Endodermal cell (in vitro differentiated cells): ENCODE results near the gene TUBB2A. TPM values are rescaled to one million over a fixed set of nuclear protein-coding genes. Genes with fewer than 3 reads are reported as not detected.
"Not testable (repeated sequence)": the region's sequence is repeated elsewhere in the genome, so short reads cannot be mapped to it uniquely, and the experiment has no call there.

Experiments
- DNase-seq: peaks from one replicate; pipeline ENCODE4 v3.0.0-alpha.2; 2017
- H3K27ac ChIP-seq: 2 replicates; pipeline ENCODE4 v1.5.1; 2013; ENCODE audit warnings: mild to moderate bottlenecking, low read depth, low read length, moderate library complexity
- H3K27me3 ChIP-seq: 2 replicates; pipeline ENCODE4 v1.6.1; 2013; ENCODE audit warnings: mild to moderate bottlenecking, low read length, moderate library complexity; ENCODE audit not compliant: insufficient read depth, control insufficient read depth, poor library complexity, severe bottlenecking
- H3K36me3 ChIP-seq: 2 replicates; pipeline ENCODE4 v1.7.0; 2013; ENCODE audit warnings: mild to moderate bottlenecking, low read length, moderate library complexity; ENCODE audit not compliant: control insufficient read depth, insufficient read depth
- H3K4me1 ChIP-seq: one replicate; pipeline ENCODE4 v1.7.0; 2013; ENCODE audit warnings: low read length; ENCODE audit not compliant: control insufficient read depth, insufficient read depth
- H3K4me3 ChIP-seq: 2 replicates; pipeline ENCODE4 v1.5.1; 2013; ENCODE audit warnings: mild to moderate bottlenecking, low read length, moderate library complexity
- H3K9ac ChIP-seq: 2 replicates; pipeline ENCODE4 v1.6.1; 2013; ENCODE audit warnings: mild to moderate bottlenecking, low read length, moderate library complexity; ENCODE audit not compliant: poor library complexity, severe bottlenecking; ENCODE audit errors: extremely low read depth
- H3K9me3 ChIP-seq: 2 replicates; pipeline ENCODE4 v1.6.1; 2013; ENCODE audit warnings: mild to moderate bottlenecking, low read length, moderate library complexity; ENCODE audit not compliant: control insufficient read depth
- H3K27ac Mint-ChIP-seq: 2 replicates; pipeline ENCODE4 v1.8.0; 2020; ENCODE audit warnings: mixed read lengths
- H3K27me3 Mint-ChIP-seq: 2 replicates; pipeline ENCODE4 v1.8.0; 2021; ENCODE audit warnings: mild to moderate bottlenecking, mixed read lengths; ENCODE audit not compliant: insufficient read depth
- H3K36me3 Mint-ChIP-seq: 2 replicates; pipeline ENCODE4 v1.8.0; 2020; ENCODE audit warnings: low read depth, mixed read lengths
- H3K4me1 Mint-ChIP-seq: 2 replicates; pipeline ENCODE4 v1.8.0; 2020; ENCODE audit warnings: mixed read lengths
- H3K4me3 Mint-ChIP-seq: 2 replicates; pipeline ENCODE4 v1.8.0; 2020; ENCODE audit warnings: mild to moderate bottlenecking, moderate library complexity, mixed read lengths
- H3K9me3 Mint-ChIP-seq: 2 replicates; pipeline ENCODE4 v1.8.0; 2020; ENCODE audit warnings: mild to moderate bottlenecking, mixed read lengths
- WGBS, 2 experiments: methylation state at CpG; one replicate each; pipeline versions ENCODE4 v1.1.5 to v1.1.7; 2013; ENCODE audit warnings: missing lambda C conversion rate in 2 of 2, mixed read lengths in 1 of 2; ENCODE audit not compliant: insufficient coverage in 1 of 2, insufficient read length in 1 of 2; 5-methylcytosine and 5-hydroxymethylcytosine counted together
- total RNA-seq, 2 donors: library from RNA; stranded (reverse); fragmentation: NEBNext Ultra II Directional in 1 of 2; extraction: Animal tissue kit (Norgen Biotek cat#: 25700) in 1 of 2; gene quantifications; 2 replicates in 1 of 2; 3 replicates in 1 of 2; pipeline ENCODE4 v1.2.1, GENCODE V29; 2021
- TF ChIP-seq, protein P1 (sequence below): fragments of 200-600 bp; sonication (generic); conservative IDR thresholded peaks from 2 replicates; pipeline ENCODE4 v1.5.0; 2021; ENCODE audit warnings: antibody characterized with exemption, mild to moderate bottlenecking

The TUBB2A gene
- total RNA-seq, 2 donors from 2014 or later, result 262 to 297 TPM

- H3K9me3 Mint-ChIP-seq, result peaks cover 2% of the 10 kb centered on the region
- Histone ChIP-seq H3K9me3 (no peaks in the 10 kb centered on the region), H3K27me3 (no peaks in the 10 kb centered on the region), H3K4me1 (peaks cover 3% of the 10 kb centered on the region), H3K4me3 (no peak overlapping the region), H3K36me3 (peaks cover 36% of the 10 kb centered on the region), H3K27ac (no peak overlapping the region), H3K9ac (no peak overlapping the region)
- H3K36me3 Mint-ChIP-seq, result peaks cover 61% of the 10 kb centered on the region
- TF ChIP-seq, protein P1, sequence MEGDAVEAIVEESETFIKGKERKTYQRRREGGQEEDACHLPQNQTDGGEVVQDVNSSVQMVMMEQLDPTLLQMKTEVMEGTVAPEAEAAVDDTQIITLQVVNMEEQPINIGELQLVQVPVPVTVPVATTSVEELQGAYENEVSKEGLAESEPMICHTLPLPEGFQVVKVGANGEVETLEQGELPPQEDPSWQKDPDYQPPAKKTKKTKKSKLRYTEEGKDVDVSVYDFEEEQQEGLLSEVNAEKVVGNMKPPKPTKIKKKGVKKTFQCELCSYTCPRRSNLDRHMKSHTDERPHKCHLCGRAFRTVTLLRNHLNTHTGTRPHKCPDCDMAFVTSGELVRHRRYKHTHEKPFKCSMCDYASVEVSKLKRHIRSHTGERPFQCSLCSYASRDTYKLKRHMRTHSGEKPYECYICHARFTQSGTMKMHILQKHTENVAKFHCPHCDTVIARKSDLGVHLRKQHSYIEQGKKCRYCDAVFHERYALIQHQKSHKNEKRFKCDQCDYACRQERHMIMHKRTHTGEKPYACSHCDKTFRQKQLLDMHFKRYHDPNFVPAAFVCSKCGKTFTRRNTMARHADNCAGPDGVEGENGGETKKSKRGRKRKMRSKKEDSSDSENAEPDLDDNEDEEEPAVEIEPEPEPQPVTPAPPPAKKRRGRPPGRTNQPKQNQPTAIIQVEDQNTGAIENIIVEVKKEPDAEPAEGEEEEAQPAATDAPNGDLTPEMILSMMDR, result no peak
- H3K27me3 Mint-ChIP-seq, result no peaks in the 10 kb centered on the region
- 90 to 96% methylated on average over 20 of the region's 20 CpGs for WGBS, 2 experiments
- peaks cover 15% of the 10 kb centered on the region for H3K4me1 Mint-ChIP-seq
- DNase-seq, result no peak
- no peak overlapping the region for H3K27ac Mint-ChIP-seq
- no peak overlapping the region for H3K4me3 Mint-ChIP-seq
Observed at GRCh38 chr6:3140201-3140600, 17.1 kb downstream of the TUBB2A start.

GRCh38 chr6:3139090-3139903 is 18.0 kb downstream of the TUBB2A start:
- Histone ChIP-seq H3K4me1 (peaks cover 3% of the 10 kb centered on the region), H3K9ac (no peak overlapping the region), H3K27ac (no peak overlapping the region), H3K9me3 (no peaks in the 10 kb centered on the region), H3K27me3 (no peaks in the 10 kb centered on the region), H3K36me3 (peaks cover 36% of the 10 kb centered on the region), H3K4me3 (no peak overlapping the region)
- Mint-ChIP-seq H3K36me3 (peaks cover 59% of the 10 kb centered on the region), H3K4me1 (peaks cover 17% of the 10 kb centered on the region), H3K27me3 (no peaks in the 10 kb centered on the region), H3K9me3 (no peaks in the 10 kb centered on the region), H3K27ac (no peak overlapping the region), H3K4me3 (no peak overlapping the region)
- TF ChIP-seq, protein P1, result no peak
- no peak for DNase-seq
- WGBS, 2 experiments, result 86 to 87% methylated on average over 12 to 14 of the region's 14 CpGs

GRCh38 chr6:3138341-3138740 is 19.0 kb downstream of the TUBB2A start:
- Histone ChIP-seq H3K27ac (no peak overlapping the region), H3K4me3 (no peak overlapping the region), H3K27me3 (no peaks in the 10 kb centered on the region), H3K36me3 (peaks cover 36% of the 10 kb centered on the region), H3K9me3 (no peaks in the 10 kb centered on the region), H3K4me1 (peaks cover 3% of the 10 kb centered on the region), H3K9ac (no peak overlapping the region)
- TF ChIP-seq, protein P1, result no peak
- peaks cover 65% of the 10 kb centered on the region for H3K36me3 Mint-ChIP-seq
- no peaks in the 10 kb centered on the region for H3K9me3 Mint-ChIP-seq
- H3K27ac Mint-ChIP-seq, result no peak overlapping the region
- H3K27me3 Mint-ChIP-seq, result no peaks in the 10 kb centered on the region
- peaks cover 17% of the 10 kb centered on the region for H3K4me1 Mint-ChIP-seq
- no peak for DNase-seq
- no peak overlapping the region for H3K4me3 Mint-ChIP-seq
- 90 to 95% methylated on average over 1 of the region's 1 CpG for WGBS, 2 experiments

- peaks cover 19% of the 10 kb centered on the region for H3K4me1 Mint-ChIP-seq
- not testable (repeated sequence) for H3K4me1 ChIP-seq, H3K9me3 Mint-ChIP-seq, H3K27ac Mint-ChIP-seq, H3K4me3 Mint-ChIP-seq, H3K27me3 ChIP-seq, H3K27ac ChIP-seq, H3K9ac ChIP-seq, DNase-seq, H3K9me3 ChIP-seq, H3K4me3 ChIP-seq, H3K27me3 Mint-ChIP-seq
- H3K36me3 ChIP-seq, result peaks cover 35% of the 10 kb centered on the region
- 94 to 97% methylated on average over 6 of the region's 6 CpGs for WGBS, 2 experiments
- H3K36me3 Mint-ChIP-seq, result peaks cover 65% of the 10 kb centered on the region
Observed at GRCh38 chr6:3137873-3138272, 19.5 kb downstream of the TUBB2A start.
